Tibial artery (tissue), 4 donors: Measurements from ENCODE around the gene APBB2.

Experiments
- DNase-seq, 2 donors: peaks; one replicate each; pipeline ENCODE4 v3.0.0-alpha.2; 2019
- H3K27ac ChIP-seq, 2 donors: fragments of 200-600 bp; sonication (generic) in 1 of 2; 1 replicate in 1 of 2; 2 replicates in 1 of 2; pipeline ENCODE4 v1.5.1; 2018 to 2019; ENCODE audit warnings: mild to moderate bottlenecking in 1 of 2
- H3K27me3 ChIP-seq, 2 donors: fragments of 200-600 bp; sonication (generic) in 1 of 2; one replicate each; pipeline versions ENCODE4 v1.5.1 to v1.6.0; 2016 to 2019
- H3K36me3 ChIP-seq, 3 donors: fragments of 200-600 bp; sonication (generic) in 2 of 3; one replicate each; pipeline ENCODE4 v1.5.1; 2016 to 2019; ENCODE audit warnings: mild to moderate bottlenecking in 2 of 3
- H3K4me1 ChIP-seq, 4 donors: fragments of 200-600 bp; sonication (generic) in 2 of 4; 1 replicate in 3 of 4; 2 replicates in 1 of 4; pipeline ENCODE4 v1.5.1; 2016 to 2019
- H3K4me3 ChIP-seq, 2 donors: fragments of 200-600 bp; sonication (generic) in 1 of 2; 1 replicate in 1 of 2; 2 replicates in 1 of 2; pipeline ENCODE4 v1.5.1; 2018 to 2019; ENCODE audit warnings: mild to moderate bottlenecking in 2 of 2
- H3K9me3 ChIP-seq, 3 donors: fragments of 200-600 bp; sonication (generic) in 1 of 3; one replicate each; pipeline ENCODE4 v1.5.1; 2016 to 2019
- CTCF ChIP-seq, 2 experiments: fragments of 200-600 bp in 1 of 2; fragments of 450-650 bp in 1 of 2; IDR thresholded peaks; one replicate each; pipeline ENCODE4 v1.5.1; 2017 to 2019; ENCODE audit warnings: antibody characterized with exemption in 2 of 2, mild to moderate bottlenecking in 1 of 2, moderate library complexity in 1 of 2
- intact Hi-C: fragments of 100-400 bp; cut with DNase I; formaldehyde crosslinking; loops from one replicate; pipeline ENCODE4 v1.15.0; 2023; ENCODE audit warnings: low total_unique reads

Gene APBB2

GRCh38 chr4:40804598-40804997 lies 409.7 kb downstream of the APBB2 start:
- Histone ChIP-seq H3K4me3 (no peak overlapping the region), H3K4me1 (peaks cover 0 to 7% (median 0%) of the 10 kb centered on the region in 4 donors), H3K36me3 (peaks cover 0 to 3% (median 0%) of the 10 kb centered on the region in 3 donors), H3K9me3 (no peaks in the 10 kb centered on the region), H3K27me3 (no peaks in the 10 kb centered on the region), H3K27ac (no peak overlapping the region)
- DNase-seq, result no peak
- intact Hi-C loops, result no loop called here
- no peak for TF ChIP-seq CTCF (IDR thresholded peaks at IDR 0.05)

GRCh38 chr4:40800064-40800463 lies 414.3 kb downstream of the APBB2 start:
- no peak for DNase-seq
- Histone ChIP-seq H3K36me3 (no peaks in the 10 kb centered on the region), H3K27ac (no peak overlapping the region), H3K9me3 (no peaks in the 10 kb centered on the region), H3K4me1 (no peaks in the 10 kb centered on the region), H3K4me3 (no peak overlapping the region), H3K27me3 (no peaks in the 10 kb centered on the region)
- intact Hi-C loops, result no loop called here
- TF ChIP-seq CTCF (IDR thresholded peaks at IDR 0.05), result no peak

GRCh38 chr4:40789771-40790170 lies 424.6 kb downstream of the APBB2 start:
- TF ChIP-seq CTCF (IDR thresholded peaks at IDR 0.05), result no peak
- intact Hi-C loops, result no loop called here

GRCh38 chr4:40789031-40789430 lies 425.3 kb downstream of the APBB2 start:
- DNase-seq, result no peak
- intact Hi-C loops, result no loop called here
- no peak overlapping the region for H3K27ac ChIP-seq
- no peaks in the 10 kb centered on the region for H3K27me3 ChIP-seq
- no peaks in the 10 kb centered on the region for H3K9me3 ChIP-seq
- H3K4me3 ChIP-seq, result no peak overlapping the region
- H3K4me1 ChIP-seq, result no peaks in the 10 kb centered on the region
- no peak for TF ChIP-seq CTCF (IDR thresholded peaks at IDR 0.05)
- no peaks in the 10 kb centered on the region for H3K36me3 ChIP-seq

More at GRCh38 chr4:40789771-40790170, 424.6 kb downstream of the APBB2 start:
- no peak for DNase-seq
- Histone ChIP-seq H3K4me1 (no peaks in the 10 kb centered on the region), H3K9me3 (no peaks in the 10 kb centered on the region), H3K4me3 (no peak overlapping the region), H3K27me3 (no peaks in the 10 kb centered on the region), H3K27ac (no peak overlapping the region), H3K36me3 (no peaks in the 10 kb centered on the region)

GRCh38 chr4:40788331-40788730 lies 426.0 kb downstream of the APBB2 start:
- no peak for DNase-seq
- intact Hi-C loops, result no loop called here
- Histone ChIP-seq H3K4me3 (no peak overlapping the region), H3K4me1 (no peaks in the 10 kb centered on the region), H3K36me3 (no peaks in the 10 kb centered on the region), H3K27me3 (no peaks in the 10 kb centered on the region), H3K9me3 (no peaks in the 10 kb centered on the region), H3K27ac (no peak overlapping the region)
- no peak for TF ChIP-seq CTCF (IDR thresholded peaks at IDR 0.05)

GRCh38 chr4:40785727-40786126 lies 428.6 kb downstream of the APBB2 start:
- Histone ChIP-seq H3K27me3 (no peaks in the 10 kb centered on the region), H3K4me1 (no peaks in the 10 kb centered on the region), H3K9me3 (no peaks in the 10 kb centered on the region), H3K36me3 (peaks cover 9 to 14% (median 10%) of the 10 kb centered on the region in 3 donors), H3K4me3 (no peak overlapping the region), H3K27ac (no peak overlapping the region)
- TF ChIP-seq CTCF (IDR thresholded peaks at IDR 0.05), result no peak
- intact Hi-C loops, result no loop called here
- no peak for DNase-seq
